ENCODE measurements around the gene SPG7.

The SPG7 gene

DNA sequence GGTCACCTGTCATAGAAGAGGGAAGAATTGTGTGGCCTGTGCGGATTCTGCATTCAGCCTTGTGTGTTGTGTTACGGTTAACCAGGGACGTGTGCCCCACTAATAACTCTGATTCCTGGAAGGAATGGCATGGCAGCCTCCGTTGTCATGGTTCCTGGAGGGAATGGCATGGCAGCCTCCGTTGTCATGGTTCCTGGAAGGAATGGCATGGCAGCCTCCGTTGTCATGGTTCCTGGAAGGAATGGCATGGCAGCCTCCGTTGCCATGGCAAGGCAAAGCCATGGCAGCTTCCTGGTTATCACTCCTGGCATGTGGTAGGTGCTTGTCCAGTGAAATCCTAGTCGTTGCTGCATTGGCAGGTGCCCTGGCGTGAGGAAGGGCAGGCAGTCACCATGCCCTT lies 8.9 kb downstream of the SPG7 start:
- DNase-seq (ENCODE audit: low read depth in 2 of 2): no peak

DNA sequence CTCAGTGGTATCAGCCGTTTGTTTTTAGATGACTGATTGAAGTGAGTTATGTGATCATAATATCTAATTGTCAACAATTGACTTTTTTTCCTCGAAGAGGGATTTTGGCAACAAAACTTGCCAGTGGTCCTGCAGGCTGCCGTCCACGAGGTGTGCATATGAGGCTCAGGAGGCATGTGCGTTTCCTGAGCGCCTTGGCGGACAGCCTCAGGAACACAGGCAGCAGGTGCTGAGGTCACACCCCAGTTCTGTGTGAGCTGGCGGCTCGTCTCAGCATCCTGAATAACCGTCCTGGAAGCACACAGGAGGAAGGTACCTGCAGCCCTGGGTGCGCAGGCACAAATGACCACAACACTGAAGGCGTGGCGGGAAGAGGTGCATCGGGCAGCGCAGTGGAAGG lies 11.7 kb downstream of the SPG7 start:
- no peak for DNase-seq (ENCODE audit: low read depth in 2 of 2)

GRCh38 chr16:89522287-89522686 lies 14.1 kb downstream of the SPG7 start:
- no peak for DNase-seq (ENCODE audit: low read depth in 2 of 2)

GRCh38 chr16:89523680-89524344 lies 15.6 kb downstream of the SPG7 start:
- DNase-seq (ENCODE audit: low read depth in 2 of 2): no peak

DNA sequence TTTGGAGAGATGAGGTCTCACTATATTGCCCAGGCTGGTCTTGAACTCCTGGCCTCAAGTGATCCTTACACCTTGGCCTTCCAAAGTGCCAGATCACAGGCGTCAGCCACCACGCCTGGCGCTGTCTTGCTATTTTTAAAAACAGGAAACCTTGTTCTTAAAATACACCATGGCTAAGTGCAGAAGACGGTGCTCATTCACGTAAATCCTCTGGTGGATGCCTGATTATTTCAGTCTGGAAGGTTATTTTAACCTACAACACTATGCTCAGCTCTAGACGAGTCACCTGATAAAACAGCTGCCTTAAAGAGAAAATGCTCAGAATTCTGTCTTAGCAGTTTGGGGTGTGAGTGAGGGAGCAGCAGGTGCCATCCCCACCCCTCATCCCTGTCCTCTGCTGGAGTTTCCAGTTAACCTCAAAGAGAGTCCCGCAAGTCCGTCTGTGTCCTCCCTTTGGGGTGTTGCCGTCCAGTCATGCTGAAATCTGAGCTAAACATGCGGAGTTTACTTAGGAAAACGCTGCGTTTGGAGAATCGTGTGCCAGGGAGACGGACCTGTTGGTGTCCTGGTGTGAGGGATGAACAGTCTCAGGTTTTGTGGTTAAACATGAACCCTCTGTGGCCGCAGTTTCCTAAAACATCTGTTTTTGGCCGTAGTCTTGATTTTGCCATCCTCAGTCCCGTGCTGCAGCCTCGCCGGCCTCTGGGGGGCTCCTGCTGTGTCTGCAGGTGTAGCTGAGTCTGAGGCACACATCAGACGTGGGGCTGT lies 17.1 kb downstream of the SPG7 start:
- DNase-seq (ENCODE audit: low read depth in 2 of 2): no peak

GRCh38 chr16:89529097-89529496 lies 20.9 kb downstream of the SPG7 start:
- no peak for DNase-seq (ENCODE audit: low read depth in 2 of 2)

DNA sequence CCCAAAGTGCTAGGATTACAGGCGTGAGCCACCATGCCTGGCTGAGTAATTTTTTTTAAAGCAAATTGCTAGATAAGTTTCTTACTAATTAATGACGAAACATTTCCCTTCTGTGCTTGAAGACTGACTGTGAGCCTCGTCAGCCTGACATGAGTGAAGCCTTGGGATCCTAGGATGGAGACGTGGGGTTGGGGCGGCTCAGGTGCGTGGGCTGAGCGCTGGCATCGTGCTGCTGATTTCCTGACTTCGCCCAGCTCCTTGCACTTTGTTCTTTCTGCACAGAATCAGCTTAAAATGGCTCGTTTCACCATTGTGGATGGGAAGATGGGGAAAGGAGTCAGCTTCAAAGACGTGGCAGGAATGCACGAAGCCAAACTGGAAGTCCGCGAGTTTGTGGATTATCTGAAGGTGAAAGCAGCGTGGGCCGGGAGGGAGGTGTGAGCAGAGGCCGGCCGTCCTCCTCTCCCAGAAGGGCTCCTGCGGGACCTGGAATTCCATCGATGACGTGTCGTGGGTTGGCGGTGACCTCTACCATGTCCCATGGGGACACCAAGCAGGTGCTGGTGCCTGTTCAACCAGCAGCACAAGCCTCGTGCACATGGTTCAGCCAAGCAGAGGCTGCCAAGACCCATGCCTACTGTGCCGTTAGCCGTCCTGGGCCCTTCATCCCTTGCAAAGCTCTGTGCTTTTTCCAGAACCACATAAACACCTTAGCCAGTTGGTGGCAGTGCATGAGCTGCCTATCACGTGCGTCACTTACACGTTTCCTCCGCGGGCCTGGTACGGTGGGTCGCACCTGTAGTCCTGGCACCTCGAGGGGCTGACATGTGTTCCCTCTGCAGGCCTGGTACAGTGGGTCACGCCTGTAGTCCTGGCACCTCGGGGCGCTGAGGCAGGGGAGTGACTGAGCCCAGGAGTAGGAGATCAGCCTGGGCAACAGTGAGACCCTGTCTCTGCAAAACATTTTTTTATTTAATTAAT lies 22.5 kb downstream of the SPG7 start:
- DNase-seq (ENCODE audit: low read depth in 2 of 2): no peak

DNA sequence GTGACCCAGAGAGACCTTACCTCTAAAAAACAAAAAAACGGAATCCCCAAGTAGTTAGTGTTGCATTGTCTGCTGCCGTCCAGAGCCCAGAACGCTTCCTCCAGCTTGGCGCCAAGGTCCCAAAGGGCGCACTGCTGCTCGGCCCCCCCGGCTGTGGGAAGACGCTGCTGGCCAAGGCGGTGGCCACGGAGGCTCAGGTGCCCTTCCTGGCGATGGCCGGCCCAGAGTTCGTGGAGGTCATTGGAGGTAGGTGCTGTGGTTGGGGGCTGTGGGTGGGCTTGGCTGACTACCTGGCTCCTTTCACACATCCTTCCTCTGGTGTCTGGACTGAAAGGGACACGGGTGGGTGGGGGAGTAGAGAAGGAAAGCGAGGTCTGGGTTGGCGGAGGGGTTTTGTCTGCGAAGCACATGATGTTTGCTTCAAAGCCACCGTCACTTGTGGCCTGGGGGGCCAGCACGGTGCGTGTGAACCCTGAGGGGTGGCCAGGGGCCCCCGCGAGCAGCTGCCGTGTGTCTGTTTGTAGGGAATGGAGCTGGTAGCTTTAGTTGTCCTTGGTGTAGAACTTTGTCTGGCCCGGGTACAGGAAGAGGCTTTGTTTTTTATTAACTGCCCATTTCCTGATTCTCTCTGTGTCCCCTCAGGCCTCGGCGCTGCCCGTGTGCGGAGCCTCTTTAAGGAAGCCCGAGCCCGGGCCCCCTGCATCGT lies 23.8 kb downstream of the SPG7 start:
- DNase-seq (ENCODE audit: low read depth in 2 of 2): no peak

DNA sequence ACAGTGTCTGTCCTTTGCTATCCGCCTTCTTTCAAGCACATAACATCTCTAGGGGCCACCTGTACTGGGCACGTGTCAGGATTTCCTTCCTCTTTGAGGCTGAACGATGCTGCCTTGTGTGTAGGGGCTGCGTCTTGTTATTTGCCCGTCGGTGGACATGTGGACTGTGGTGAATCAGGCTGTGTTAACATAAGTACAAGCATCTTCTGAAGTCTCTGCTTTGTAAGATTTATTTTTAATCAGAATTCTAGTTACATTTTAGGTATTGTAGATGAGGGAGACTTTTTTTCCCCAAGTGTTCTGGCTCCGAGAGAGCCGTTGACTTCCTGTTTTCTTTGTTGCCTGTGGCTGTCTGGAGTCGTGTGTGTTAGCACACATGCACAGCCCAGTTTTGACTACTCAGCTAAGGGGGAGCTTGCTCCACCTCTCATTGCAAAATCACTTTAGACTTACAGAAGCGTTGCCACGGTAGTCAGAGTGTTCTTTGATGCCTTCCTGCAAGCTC lies 26.1 kb downstream of the SPG7 start:
- DNase-seq (ENCODE audit: low read depth in 2 of 2): no peak

DNA sequence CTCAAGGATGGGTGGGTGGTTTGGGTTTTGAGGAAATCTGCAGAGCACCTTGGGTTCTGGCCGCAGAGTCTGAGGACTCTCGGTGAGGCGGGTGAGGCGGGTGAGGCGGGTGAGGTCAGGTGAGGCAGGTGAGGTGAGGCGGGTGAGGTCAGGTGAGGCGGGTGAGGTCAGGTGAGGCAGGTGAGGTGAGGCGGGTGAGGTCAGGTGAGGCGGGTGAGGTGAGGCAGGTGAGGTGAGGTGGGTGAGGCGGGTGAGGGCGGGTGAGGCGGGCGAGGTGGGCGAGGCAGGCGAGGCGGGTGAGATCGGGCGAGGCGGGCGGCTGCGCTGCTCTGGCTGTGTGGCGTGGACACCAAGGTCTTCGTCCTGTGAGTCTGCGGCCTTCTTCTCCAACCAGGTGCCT lies 28.2 kb downstream of the SPG7 start:
- DNase-seq (ENCODE audit: low read depth in 2 of 2): no peak

DNA sequence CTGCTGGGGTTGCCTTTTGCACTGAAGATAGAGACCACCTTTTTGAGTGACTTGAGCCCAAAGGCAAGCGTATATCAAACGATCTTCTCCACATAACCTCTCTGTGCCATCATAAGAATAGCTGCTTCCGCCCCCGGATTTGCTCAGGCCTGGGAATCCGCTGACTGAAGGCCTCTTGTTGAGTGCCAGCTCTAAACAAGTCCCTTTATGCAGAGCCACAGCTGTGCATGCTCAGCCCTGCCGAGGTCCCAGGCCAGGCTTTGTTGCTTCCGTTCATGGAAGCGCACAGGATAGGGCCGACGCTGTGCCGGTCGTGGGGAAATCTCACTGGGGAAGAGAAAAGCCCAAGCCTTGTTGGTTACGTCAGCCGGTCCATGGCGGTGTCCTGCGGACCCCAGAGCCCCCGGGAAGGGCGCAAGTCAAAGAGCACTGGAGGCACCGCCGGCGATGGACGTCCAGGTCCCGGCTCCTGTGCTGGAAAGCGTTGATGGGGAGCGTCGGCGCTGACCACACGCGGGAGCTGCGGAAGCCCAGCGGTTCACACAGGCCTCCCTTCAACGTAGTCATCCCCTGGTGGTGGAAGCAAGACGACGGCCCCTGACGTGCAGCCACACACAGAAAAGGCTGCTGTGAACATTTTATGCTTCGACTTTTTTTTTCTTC lies 28.8 kb downstream of the SPG7 start:
- no peak for DNase-seq (ENCODE audit: low read depth in 2 of 2)

DNA sequence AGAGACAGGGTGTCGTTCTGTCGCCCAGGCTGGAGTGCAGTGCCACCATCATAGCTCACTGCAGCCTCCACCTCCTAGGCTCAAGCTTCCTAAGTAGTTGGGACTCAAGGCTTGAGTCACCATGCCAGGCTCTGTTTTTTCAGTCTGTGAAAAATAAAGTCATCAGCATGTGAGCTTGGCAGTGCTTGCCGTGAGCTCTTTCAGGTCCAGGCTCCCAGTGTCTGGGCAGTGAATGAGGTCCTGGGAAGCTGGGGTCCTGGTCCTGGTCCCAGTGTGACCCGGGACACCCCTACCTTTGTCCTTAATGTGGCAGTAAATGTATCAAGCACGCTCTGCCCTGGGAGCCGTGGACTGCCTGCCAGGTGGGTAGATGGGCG lies 29.3 kb downstream of the SPG7 start:
- DNase-seq (ENCODE audit: low read depth in 2 of 2): no peak

GRCh38 chr16:89538286-89538685 lies 30.1 kb downstream of the SPG7 start:
- no peak for DNase-seq (ENCODE audit: low read depth in 2 of 2)

- no peak for DNase-seq (ENCODE audit: low read depth in 2 of 2)
Observed at GRCh38 chr16:89540557-89540956, 32.4 kb downstream of the SPG7 start.

- no peak for DNase-seq (ENCODE audit: low read depth in 2 of 2)
Observed at GRCh38 chr16:89541792-89542191, 33.6 kb downstream of the SPG7 start.

GRCh38 chr16:89544113-89544512 lies 35.9 kb downstream of the SPG7 start:
- DNase-seq (ENCODE audit: low read depth in 2 of 2): no peak

GRCh38 chr16:89544713-89545043 lies 36.5 kb downstream of the SPG7 start:
- DNase-seq (ENCODE audit: low read depth in 2 of 2): no peak

DNA sequence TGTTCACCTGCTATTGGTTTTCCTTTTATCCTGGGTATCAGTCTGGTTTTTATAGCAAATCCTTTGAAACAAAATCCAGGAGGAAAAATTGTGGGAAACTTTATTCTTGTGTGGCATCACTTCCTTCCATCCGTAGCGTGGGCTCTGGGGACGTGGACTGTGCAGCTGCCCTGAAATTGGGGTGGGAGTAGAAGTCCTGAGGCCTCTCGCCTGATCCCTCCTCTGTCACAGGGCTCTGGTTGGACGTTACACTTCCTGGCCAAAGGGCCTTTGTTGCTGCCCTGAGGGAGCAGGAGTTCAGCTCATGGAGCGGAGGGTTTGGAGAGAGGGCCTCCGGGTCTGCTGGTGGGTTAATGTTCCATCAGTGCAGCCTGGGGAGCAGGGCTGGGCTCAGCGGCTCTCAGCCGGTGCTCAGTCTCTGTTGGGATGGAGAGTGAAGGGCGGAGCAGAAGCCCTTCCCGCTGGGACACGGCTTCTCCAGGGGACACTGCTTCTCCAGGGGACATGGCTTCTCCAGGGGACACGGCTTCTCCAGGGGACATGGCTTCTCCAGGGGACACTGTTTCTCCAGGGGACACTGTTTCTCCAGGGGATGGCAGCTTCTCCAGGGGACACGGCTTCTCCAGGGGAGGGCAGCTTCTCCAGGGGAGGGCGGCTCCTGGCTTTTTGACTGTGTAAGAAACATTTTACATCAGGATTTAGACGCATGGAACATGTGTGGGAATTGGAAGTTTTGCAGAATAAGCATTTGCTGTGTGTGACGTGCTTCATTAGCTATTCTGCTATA lies 37.0 kb downstream of the SPG7 start:
- no peak for DNase-seq (ENCODE audit: low read depth in 2 of 2)

DNA sequence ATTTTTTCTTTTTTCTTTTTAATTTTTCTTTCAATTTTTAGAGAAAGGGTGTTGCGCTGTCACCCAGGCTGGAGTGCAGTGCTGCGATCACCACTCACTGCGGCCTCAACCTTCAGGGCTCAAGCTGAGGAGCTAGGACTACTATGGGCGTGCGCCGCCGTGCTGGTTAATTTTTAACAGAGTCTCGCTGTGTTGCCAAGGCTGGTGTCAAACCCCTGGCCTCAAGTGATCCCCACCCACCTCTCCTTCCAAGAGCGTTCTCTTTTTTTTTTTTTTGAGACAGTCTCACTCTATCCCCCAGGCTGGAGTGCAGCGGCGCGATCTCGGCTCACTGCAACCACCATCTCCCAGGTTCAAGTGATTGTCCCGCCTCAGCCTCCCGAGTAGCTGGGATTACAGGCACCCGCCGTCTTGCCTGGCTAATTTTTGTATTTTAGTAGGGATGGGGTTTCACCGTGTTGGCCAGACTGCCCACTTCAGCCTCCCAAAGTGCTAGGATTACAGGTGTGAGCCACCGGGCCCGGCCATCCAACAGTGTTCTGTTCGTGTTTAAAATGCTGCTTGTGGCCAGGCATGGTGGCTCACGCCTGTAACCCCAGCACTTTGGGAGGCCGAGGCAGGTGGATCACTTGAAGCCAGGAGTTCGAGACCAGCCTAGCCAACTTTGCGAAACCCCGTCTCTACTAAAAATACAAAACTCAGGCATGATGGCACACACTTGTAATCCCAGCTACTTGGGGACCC lies 37.8 kb downstream of the SPG7 start:
- DNase-seq (ENCODE audit: low read depth in 2 of 2): no peak

GRCh38 chr16:89546781-89547180 lies 38.6 kb downstream of the SPG7 start:
- no peak for DNase-seq (ENCODE audit: low read depth in 2 of 2)

All from fibroblast of skin of left biceps (primary cell).